H1 (cell line): ENCODE measurements around the gene AP3D1. TPM values are rescaled to one million over a fixed set of nuclear protein-coding genes. Genes with fewer than 3 reads are reported as not detected.

ENCODE experiments used
- CTCF ChIA-PET: fragments of 300-600 bp; sonication (Branson Sonifier 250); formaldehyde crosslinking; loops from one replicate; lab custom pipeline; 2021; ENCODE audit not compliant: partially characterized antibody; lab: Charles Lee
- POLR2A ChIA-PET: fragments of 300-600 bp; sonication (Branson Sonifier 250); formaldehyde crosslinking; loops from one replicate; lab custom pipeline; 2021; ENCODE audit warnings: inconsistent platforms; ENCODE audit not compliant: partially characterized antibody; lab: Charles Lee
- DNase-seq, 2 experiments: peaks; one replicate each; pipeline versions ENCODE4 v3.0.0 to v3.0.0-alpha.2; 2010 to 2022; ENCODE audit warnings: low spot score in 2 of 2, low read depth in 1 of 2, mixed read lengths in 1 of 2
- FAIRE-seq: peaks from 2 replicates; lab custom pipeline; 2011; peaks lifted over from hg19 to GRCh38; lab: Jason Lieb, UNC
- H2AFZ ChIP-seq: 2 replicates; pipeline ENCODE4 v1.8.1; 2012; ENCODE audit warnings: low read length, inconsistent platforms
- H2AK5ac ChIP-seq: 2 replicates; pipeline ENCODE4 v1.6.1; 2013; ENCODE audit warnings: low read depth, low read length
- H2BK120ac ChIP-seq: replicated peaks from 2 replicates; pipeline ENCODE3; 2013; ENCODE audit warnings: low read depth, low read length, inconsistent platforms
- H2BK12ac ChIP-seq: 2 replicates; pipeline ENCODE4 v1.6.1; 2013; ENCODE audit warnings: low read depth, low read length
- H2BK15ac ChIP-seq: 2 replicates; pipeline ENCODE4 v1.6.1; 2013; ENCODE audit warnings: low read length
- H2BK20ac ChIP-seq: 2 replicates; pipeline ENCODE4 v1.6.1; 2013; ENCODE audit warnings: low read length
- H2BK5ac ChIP-seq: 2 replicates; pipeline ENCODE4 v1.6.1; 2013; ENCODE audit warnings: low read depth, low read length
- H3K14ac ChIP-seq: 2 replicates; pipeline ENCODE4 v1.6.1; 2013; ENCODE audit warnings: inconsistent platforms; ENCODE audit not compliant: insufficient read length
- H3K18ac ChIP-seq: 2 replicates; pipeline ENCODE4 v1.6.1; 2013; ENCODE audit warnings: low read length; ENCODE audit errors: extremely low read depth
- H3K23ac ChIP-seq: 2 replicates; pipeline ENCODE4 v1.6.1; 2013; ENCODE audit warnings: inconsistent platforms; ENCODE audit not compliant: insufficient read length
- H3K23me2 ChIP-seq: 2 replicates; pipeline ENCODE4 v1.6.1; 2013; ENCODE audit warnings: low read depth, low read length
- H3K27ac ChIP-seq: 2 replicates; pipeline ENCODE4 v1.6.1; 2011; ENCODE audit warnings: low read depth, low read length, inconsistent platforms
- H3K27me3 ChIP-seq, 4 experiments: replicated peaks in 1 of 4; 1 replicate in 1 of 4; 2 replicates in 3 of 4; pipeline versions ENCODE4 v1.6.1 to v1.8.1; 2011 to 2013; ENCODE audit warnings: low read length in 3 of 4, mild to moderate bottlenecking in 3 of 4, inconsistent platforms in 2 of 4, mixed read lengths in 2 of 4, moderate library complexity in 1 of 4; ENCODE audit not compliant: control insufficient read depth in 3 of 4, insufficient read depth in 3 of 4; ENCODE audit errors: extremely low read depth in 1 of 4
- H3K36me3 ChIP-seq, 4 experiments: 2 replicates each; pipeline versions ENCODE4 v1.6.1 to v1.8.1; 2011 to 2013; ENCODE audit warnings: mild to moderate bottlenecking in 4 of 4, low read length in 3 of 4, moderate library complexity in 2 of 4, control low read depth in 1 of 4, inconsistent platforms in 1 of 4; ENCODE audit not compliant: insufficient read depth in 4 of 4, control insufficient read depth in 2 of 4
- H3K4ac ChIP-seq: replicated peaks from 2 replicates; pipeline ENCODE3; 2013; ENCODE audit warnings: low read length, low read depth, mixed read lengths, inconsistent platforms; ENCODE audit not compliant: insufficient read length
- H3K4me1 ChIP-seq, 4 experiments: replicated peaks in 1 of 4; 1 replicate in 1 of 4; 2 replicates in 3 of 4; pipeline versions ENCODE4 v1.6.1 to v1.8.1; 2011 to 2013; ENCODE audit warnings: low read length in 3 of 4, inconsistent platforms in 2 of 4, mixed read lengths in 1 of 4; ENCODE audit not compliant: insufficient read depth in 4 of 4, control insufficient read depth in 3 of 4
- H3K4me2 ChIP-seq, 2 experiments: 2 replicates each; pipeline versions ENCODE4 v1.6.1 to v1.8.1; 2011 to 2013; ENCODE audit warnings: low read depth in 2 of 2, low read length in 2 of 2, control low read depth in 1 of 2, inconsistent platforms in 1 of 2, mild to moderate bottlenecking in 1 of 2; ENCODE audit not compliant: insufficient read depth in 1 of 2
- H3K4me3 ChIP-seq, 4 experiments: fragments of 200-600, 300-600 bp in 1 of 4; sonication (generic), shearing (Covaris generic), sonication (Bioruptor Twin) in 1 of 4; 2 replicates each; pipeline versions ENCODE4 v1.5.1 to v1.8.1; 2011 to 2016; ENCODE audit warnings: low read length in 4 of 4, low read depth in 3 of 4, control low read depth in 2 of 4, inconsistent platforms in 2 of 4, mild to moderate bottlenecking in 2 of 4, mixed read lengths in 1 of 4, moderate library complexity in 1 of 4; ENCODE audit not compliant: insufficient read depth in 2 of 4; ENCODE audit errors: extremely low read depth in 1 of 4
- H3K56ac ChIP-seq: replicated peaks from 2 replicates; pipeline ENCODE3; 2013; ENCODE audit warnings: low read depth, mild to moderate bottlenecking, mixed read lengths, low read length, inconsistent platforms; ENCODE audit not compliant: insufficient read length
- H3K79me1 ChIP-seq: 2 replicates; pipeline ENCODE4 v1.6.1; 2013; ENCODE audit warnings: low read depth, low read length, control low read depth
- H3K79me2 ChIP-seq, 2 experiments: 2 replicates each; pipeline versions ENCODE4 v1.6.1 to v1.8.1; 2012 to 2013; ENCODE audit warnings: low read length in 2 of 2, mild to moderate bottlenecking in 2 of 2, inconsistent platforms in 1 of 2; ENCODE audit not compliant: insufficient read depth in 2 of 2, control insufficient read depth in 1 of 2
- H3K9ac ChIP-seq, 4 experiments: replicated peaks in 1 of 4; 1 replicate in 1 of 4; 2 replicates in 3 of 4; pipeline versions ENCODE4 v1.6.1 to v1.8.1; 2011 to 2013; ENCODE audit warnings: low read depth in 3 of 4, low read length in 3 of 4, control low read depth in 2 of 4, mild to moderate bottlenecking in 2 of 4, moderate library complexity in 2 of 4, inconsistent platforms in 1 of 4; ENCODE audit errors: extremely low read depth in 1 of 4
- H3K9me3 ChIP-seq, 2 experiments: 2 replicates each; pipeline versions ENCODE4 v1.6.1 to v1.8.1; 2012 to 2013; ENCODE audit warnings: mild to moderate bottlenecking in 2 of 2, moderate library complexity in 2 of 2, control low read depth in 1 of 2, inconsistent platforms in 1 of 2, low read depth in 1 of 2, low read length in 1 of 2, mixed read lengths in 1 of 2; ENCODE audit not compliant: insufficient read depth in 2 of 2
- H4K20me1 ChIP-seq, 2 experiments: replicated peaks in 1 of 2; 2 replicates each; pipeline versions ENCODE3 to v1.8.1; 2011 to 2013; ENCODE audit warnings: inconsistent platforms in 2 of 2, low read length in 2 of 2, mild to moderate bottlenecking in 1 of 2; ENCODE audit not compliant: insufficient read depth in 2 of 2, control insufficient read depth in 1 of 2
- H4K5ac ChIP-seq: 2 replicates; pipeline ENCODE4 v1.6.1; 2013; ENCODE audit warnings: low read length, low read depth, mixed read lengths, inconsistent platforms; ENCODE audit not compliant: insufficient read length
- H4K8ac ChIP-seq: 2 replicates; pipeline ENCODE4 v1.8.0; 2013; ENCODE audit warnings: mild to moderate bottlenecking, moderate library complexity, low read length, inconsistent platforms; ENCODE audit not compliant: insufficient read depth; ENCODE audit errors: extremely low read depth
- H4K91ac ChIP-seq: replicated peaks from 2 replicates; pipeline ENCODE3; 2013; ENCODE audit warnings: low read length, mixed read lengths, inconsistent platforms; ENCODE audit not compliant: insufficient read length
- CHD2 ChIP-seq: IDR thresholded peaks from 2 replicates; pipeline ENCODE4 v1.6.1; 2012; ENCODE audit warnings: low read length, improper control_type of control experiment
- EZH2 ChIP-seq: fragments of 200-600 bp; sonication (generic); IDR thresholded peaks from 2 replicates; pipeline ENCODE4 v1.7.1; 2012; ENCODE audit warnings: low read depth, mild to moderate bottlenecking, moderate library complexity, low read length, inconsistent platforms; ENCODE audit not compliant: severe bottlenecking
- TEAD4 ChIP-seq: IDR thresholded peaks from 2 replicates; pipeline ENCODE4 v1.6.1; 2012; ENCODE audit warnings: low read depth, low read length, inconsistent platforms, mixed read lengths
- WGBS, 2 experiments: shearing (Covaris generic) in 1 of 2; methylation state at CpG; one replicate each; pipeline versions ENCODE4 v1.1.6 to v1.1.7; 2013 to 2015; ENCODE audit warnings: low lambda C conversion rate in 2 of 2, mixed read lengths in 2 of 2, inconsistent platforms in 1 of 2, low coverage in 1 of 2, missing lambda C conversion rate in 1 of 2; ENCODE audit not compliant: insufficient replicate concordance in 2 of 2, insufficient coverage in 1 of 2, insufficient read length in 1 of 2; ENCODE audit errors: extremely low coverage in 1 of 2, missing lambda C conversion rate in 1 of 2; 5-methylcytosine and 5-hydroxymethylcytosine counted together
- polyA plus RNA-seq, 7 experiments: library from polyadenylated mRNA; depleted of rRNA in 3 of 7; stranded (reverse) in 5 of 7; unstranded in 2 of 7; fragments of >200 nt in 5 of 7; fragments of 200-250 nt in 2 of 7; gene quantifications; 1 replicate in 5 of 7; 2 replicates in 1 of 7; 4 replicates in 1 of 7; pipeline versions ENCODE4 v1.2.1 to v1.2.3, GENCODE V29; 2011 to 2013; ENCODE audit warnings: missing spikeins in 2 of 7, mixed read lengths in 2 of 7
- total RNA-seq: library from RNA; stranded (reverse); fragmentation: NEBNext Ultra II Directional; extraction: Animal tissue kit (Norgen Biotek cat#: 25700); gene quantifications from 2 replicates; pipeline ENCODE4 v1.2.1, GENCODE V29; 2021

The AP3D1 gene
- total and polyA plus RNA-seq, 2 of the 8 experiments (the other 6 are each of a cell fraction or from before 2014, with no cell fraction given): 161 to 174 TPM

DNA sequence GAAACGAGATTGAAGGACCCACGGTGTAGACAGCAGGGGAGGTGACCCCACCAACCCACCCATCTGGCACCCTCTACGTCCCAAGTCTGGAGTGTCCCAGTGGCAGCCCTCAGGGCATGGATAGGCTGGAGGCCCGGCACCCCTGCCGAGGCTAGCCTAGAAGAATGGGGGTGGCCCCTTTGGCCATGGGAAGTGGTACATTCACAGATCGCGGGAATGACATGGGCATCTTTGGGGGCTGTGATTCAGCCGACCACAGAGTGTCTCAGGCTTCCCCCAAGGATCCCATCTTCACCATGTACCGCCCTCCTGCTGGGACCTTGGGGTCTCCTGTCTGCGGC is 89.0 kb downstream of the AP3D1 start:
- Histone ChIP-seq H3K27ac (no peak overlapping the region), H3K36me3 (no peaks in the 10 kb centered on the region), H3K4me3 (peak overlapping the region in 1 of 4 experiments; percentile 68; a peak in 2 of 8 replicates), H3K23ac (no peak overlapping the region), H3K14ac (no peak overlapping the region), H2BK12ac (peak overlapping the region; percentile 63; the same call in 1 of the 2 replicates), H4K8ac (peak overlapping the region; percentile 89), H3K27me3 (no peaks in the 10 kb centered on the region), H4K5ac (peak overlapping the region; percentile 18), H3K9ac (0 out of 7 replicates have a peak overlapping the region, but pooled peaks of 1 of the 4 experiments have one; percentile 75), H4K20me1 (no peaks in the 10 kb centered on the region), H3K23me2 (peaks cover 5% of the 10 kb centered on the region; the same call in 1 of the 2 replicates), H3K4me1 (peaks cover 4 to 26% (median 18%) of the 10 kb centered on the region in 4 experiments), H3K18ac (no peak overlapping the region), H3K9me3 (no peaks in the 10 kb centered on the region), H2BK15ac (no peak overlapping the region; the same call in 1 of the 2 replicates), H3K79me1 (no peaks in the 10 kb centered on the region), H2BK5ac (peak overlapping the region; percentile 76; the same call in 1 of the 2 replicates), H2BK20ac (no peak overlapping the region), H3K4ac (no peak overlapping the region), H3K56ac (peak overlapping the region; percentile 33), H2AK5ac (no peak overlapping the region), H2BK120ac (no peak overlapping the region), H4K91ac (peak overlapping the region; percentile 97), H3K4me2 (peak overlapping the region; percentile 76 to 97), H3K79me2 (no peaks in the 10 kb centered on the region), H2AFZ (no peak overlapping the region)
- DNase-seq (no peak), FAIRE-seq (no peak)
- CTCF ChIA-PET: interaction anchor here (0.6 to 2.0 kb wide), 10 partner anchors 11 to 297 kb away, joined by 3 to 7 read pairs (median 4); partner anchors contain the start of gene MKNK2
- 83% methylated on average over 10 of the region's 10 CpGs; no CpG with 5 or more reads in 1 of the 2 experiments for WGBS, 2 experiments
- POLR2A ChIA-PET: interaction anchor here (0.7 to 6.9 kb wide), 5 partner anchors 11 to 134 kb away, joined by 3 to 74 read pairs (median 3); partner anchors contain the start of gene MKNK2
- TF ChIP-seq TEAD4 (no peak), EZH2 (no peak), CHD2 (no peak)
